ENCODE results near the gene DUXB. TPM values are rescaled to one million over a fixed set of nuclear protein-coding genes. Genes with fewer than 3 reads are reported as not detected.

The DUXB gene
- total RNA-seq, 4 donors from 2014 or later = not detected

DNA sequence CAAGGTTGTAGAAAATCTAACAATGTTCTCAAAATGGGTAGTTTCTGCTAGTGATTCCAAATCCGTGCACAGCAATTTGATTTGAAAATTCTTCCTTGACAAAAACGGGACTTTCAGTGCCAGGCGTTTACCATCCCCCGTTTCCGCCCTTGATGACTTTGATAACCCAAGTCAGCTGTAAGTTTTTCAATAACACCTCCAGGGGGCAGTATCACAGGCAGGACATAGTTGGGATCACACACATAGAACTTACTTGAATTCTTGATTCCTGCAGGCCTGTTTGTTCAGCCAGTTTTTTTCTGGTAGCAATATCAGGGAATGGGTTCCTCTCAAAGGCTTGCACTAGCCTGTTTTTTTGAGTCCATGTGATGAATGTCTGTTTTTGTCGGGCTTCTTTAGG, 5.6 kb downstream of the DUXB start:
- H3K9me3 ChIP-seq = no peaks in the 10 kb centered on the region
- H3K27me3 ChIP-seq = no peaks in the 10 kb centered on the region
- H3K36me3 ChIP-seq = no peaks in the 10 kb centered on the region
- H3K4me3 ChIP-seq = no peak overlapping the region
- 81% methylated on average over 6 of the region's 6 CpGs for WGBS
- no peak for DNase-seq (ENCODE audit: low spot score in 2 of 2)
- H3K27ac ChIP-seq = no peak overlapping the region
- no peaks in the 10 kb centered on the region for H3K4me1 ChIP-seq
- TF ChIP-seq POLR2AphosphoS5 (IDR thresholded peaks at IDR 0.05) (no peak), EP300 (IDR thresholded peaks at IDR 0.05) (no peak), POLR2A (IDR thresholded peaks at IDR 0.05) (no peak)
- TF ChIP-seq, protein P1, sequence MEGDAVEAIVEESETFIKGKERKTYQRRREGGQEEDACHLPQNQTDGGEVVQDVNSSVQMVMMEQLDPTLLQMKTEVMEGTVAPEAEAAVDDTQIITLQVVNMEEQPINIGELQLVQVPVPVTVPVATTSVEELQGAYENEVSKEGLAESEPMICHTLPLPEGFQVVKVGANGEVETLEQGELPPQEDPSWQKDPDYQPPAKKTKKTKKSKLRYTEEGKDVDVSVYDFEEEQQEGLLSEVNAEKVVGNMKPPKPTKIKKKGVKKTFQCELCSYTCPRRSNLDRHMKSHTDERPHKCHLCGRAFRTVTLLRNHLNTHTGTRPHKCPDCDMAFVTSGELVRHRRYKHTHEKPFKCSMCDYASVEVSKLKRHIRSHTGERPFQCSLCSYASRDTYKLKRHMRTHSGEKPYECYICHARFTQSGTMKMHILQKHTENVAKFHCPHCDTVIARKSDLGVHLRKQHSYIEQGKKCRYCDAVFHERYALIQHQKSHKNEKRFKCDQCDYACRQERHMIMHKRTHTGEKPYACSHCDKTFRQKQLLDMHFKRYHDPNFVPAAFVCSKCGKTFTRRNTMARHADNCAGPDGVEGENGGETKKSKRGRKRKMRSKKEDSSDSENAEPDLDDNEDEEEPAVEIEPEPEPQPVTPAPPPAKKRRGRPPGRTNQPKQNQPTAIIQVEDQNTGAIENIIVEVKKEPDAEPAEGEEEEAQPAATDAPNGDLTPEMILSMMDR (IDR thresholded peaks at IDR 0.05) = no peak

DNA sequence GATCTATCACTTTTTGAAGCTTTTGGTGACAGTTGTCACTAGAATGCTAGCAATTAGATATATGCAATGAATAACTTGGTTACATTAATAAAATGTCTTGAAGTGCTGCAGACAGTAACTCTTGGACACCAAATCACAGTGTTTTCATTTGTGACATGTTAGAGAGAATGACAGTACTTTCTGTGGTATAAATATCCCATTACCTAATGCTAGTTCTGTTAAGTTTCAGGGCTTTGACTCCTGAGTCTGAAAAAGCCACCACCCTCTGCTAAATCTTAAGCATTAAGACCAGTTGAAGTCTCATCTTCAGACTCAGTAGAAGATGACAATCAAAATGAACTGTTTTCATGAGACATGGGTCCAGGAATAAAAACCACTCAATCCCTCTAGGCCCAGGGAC, 13.9 kb downstream of the DUXB start:
- H3K9me3 ChIP-seq = no peaks in the 10 kb centered on the region
- H3K27ac ChIP-seq = no peak overlapping the region
- TF ChIP-seq POLR2A (IDR thresholded peaks at IDR 0.05) (no peak), POLR2AphosphoS5 (IDR thresholded peaks at IDR 0.05) (no peak), EP300 (IDR thresholded peaks at IDR 0.05) (no peak)
- TF ChIP-seq, protein P1 (IDR thresholded peaks at IDR 0.05) = no peak
- H3K4me3 ChIP-seq = no peak overlapping the region
- H3K4me1 ChIP-seq = no peaks in the 10 kb centered on the region
- no peaks in the 10 kb centered on the region for H3K36me3 ChIP-seq
- no peak for DNase-seq (ENCODE audit: low spot score in 2 of 2)
- no peaks in the 10 kb centered on the region for H3K27me3 ChIP-seq

DNA sequence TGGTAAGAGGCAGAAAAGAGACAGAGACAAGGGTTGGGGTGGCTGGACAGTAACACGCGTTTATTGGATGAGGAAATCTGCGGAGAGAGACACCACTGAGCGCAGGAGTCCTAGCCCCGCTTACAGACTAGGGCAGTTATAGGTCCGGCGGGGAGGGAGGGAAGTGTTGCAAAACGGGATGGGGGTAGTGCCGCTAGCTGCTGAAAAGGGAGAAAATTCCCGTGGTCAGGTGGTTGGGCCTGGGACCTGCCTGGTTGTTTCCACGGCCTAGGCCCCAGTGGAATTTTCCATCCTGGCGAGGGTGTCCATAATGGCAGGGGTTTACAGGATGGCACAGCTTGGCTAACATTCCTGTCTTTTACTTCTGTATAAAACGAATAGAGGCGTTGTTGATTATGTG, 19.0 kb downstream of the DUXB start:
- H3K27ac ChIP-seq = no peak overlapping the region
- H3K36me3 ChIP-seq = no peaks in the 10 kb centered on the region
- no peaks in the 10 kb centered on the region for H3K4me1 ChIP-seq
- H3K27me3 ChIP-seq = no peaks in the 10 kb centered on the region
- H3K4me3 ChIP-seq = no peak overlapping the region
- no peak for DNase-seq (ENCODE audit: low spot score in 2 of 2)
- no peaks in the 10 kb centered on the region for H3K9me3 ChIP-seq
- 89% methylated on average over 14 of the region's 14 CpGs for WGBS
- TF ChIP-seq, protein P1 (IDR thresholded peaks at IDR 0.05) = no peak
- TF ChIP-seq POLR2AphosphoS5 (IDR thresholded peaks at IDR 0.05) (no peak), EP300 (IDR thresholded peaks at IDR 0.05) (no peak), POLR2A (IDR thresholded peaks at IDR 0.05) (no peak)

DNA sequence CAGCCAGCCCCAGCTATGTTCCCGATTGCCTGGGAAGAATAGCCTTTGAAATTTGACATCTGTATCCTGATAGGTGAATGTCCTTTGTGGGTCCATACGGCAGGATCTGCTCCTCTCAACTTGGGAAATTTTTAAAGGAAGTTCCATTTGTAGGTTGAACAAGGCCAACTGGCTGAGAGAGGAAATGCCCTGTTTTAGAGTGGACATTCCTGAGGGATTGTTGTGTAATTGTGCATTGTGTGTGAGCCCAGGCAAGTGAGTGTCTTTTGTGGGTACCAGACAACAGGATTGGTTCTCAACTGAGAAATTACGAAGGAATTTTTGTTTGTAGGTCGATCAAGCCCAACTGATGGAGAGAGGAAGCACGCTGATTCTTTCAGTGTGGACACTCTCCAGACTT, 21.9 kb downstream of the DUXB start:
- no peak overlapping the region for H3K4me3 ChIP-seq
- no peaks in the 10 kb centered on the region for H3K36me3 ChIP-seq
- no peaks in the 10 kb centered on the region for H3K27me3 ChIP-seq
- H3K9me3 ChIP-seq = no peaks in the 10 kb centered on the region
- no peak for DNase-seq (ENCODE audit: low spot score in 2 of 2)
- TF ChIP-seq POLR2AphosphoS5 (IDR thresholded peaks at IDR 0.05) (no peak), POLR2A (IDR thresholded peaks at IDR 0.05) (no peak), EP300 (IDR thresholded peaks at IDR 0.05) (no peak)
- TF ChIP-seq, protein P1 (IDR thresholded peaks at IDR 0.05) = no peak
- 78% methylated on average over 5 of the region's 5 CpGs for WGBS
- H3K27ac ChIP-seq = no peak overlapping the region
- no peaks in the 10 kb centered on the region for H3K4me1 ChIP-seq

DNA sequence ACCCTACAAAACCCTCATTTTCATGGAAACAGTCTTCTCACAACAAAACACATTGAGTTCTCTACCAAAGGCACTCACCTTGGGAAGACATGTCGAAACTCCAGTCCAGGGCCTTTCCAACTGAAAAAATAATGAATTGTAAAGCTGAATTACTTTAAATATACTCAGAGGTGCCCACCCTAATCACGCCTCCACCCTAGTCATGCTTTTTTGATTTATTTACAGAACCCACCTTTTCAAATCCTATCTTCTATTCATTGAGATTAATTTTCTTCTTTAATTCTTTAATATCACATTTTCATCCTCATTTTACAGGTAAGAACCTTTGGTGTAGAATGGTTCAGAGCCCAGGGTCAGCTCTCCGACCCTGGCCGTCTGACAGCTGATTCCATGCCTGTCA, 24.4 kb downstream of the DUXB start, which contains the start of gene CPHXL2:
Gene CPHXL2 (minus strand): TSS at position 101 of the 400 bp plus-strand sequence. CDS start 10 bp downstream, at position 91.
- 96% methylated on average over 4 of the region's 4 CpGs for WGBS
- TF ChIP-seq POLR2AphosphoS5 (IDR thresholded peaks at IDR 0.05) (no peak), POLR2A (IDR thresholded peaks at IDR 0.05) (no peak), EP300 (IDR thresholded peaks at IDR 0.05) (no peak)
- TF ChIP-seq, protein P1 (IDR thresholded peaks at IDR 0.05) = no peak

More for the DNA sequence above, 24.4 kb downstream of the DUXB start, which contains the start of gene CPHXL2:
- no peaks in the 10 kb centered on the region for H3K36me3 ChIP-seq
- no peak within 1 kb of the TSS for H3K4me3 ChIP-seq
- no peaks in the 10 kb centered on the region for H3K27me3 ChIP-seq
- no peaks in the 10 kb centered on the region for H3K4me1 ChIP-seq
- no peaks in the 10 kb centered on the region for H3K9me3 ChIP-seq
- no peak for DNase-seq (ENCODE audit: low spot score in 2 of 2)
- no peak within 1 kb of the TSS for H3K27ac ChIP-seq
